Activated T-cell treated with anti-CD3 and anti-CD28 coated beads for 4 hours (primary cell): ENCODE data around the gene CBS.
"Not testable (repeated sequence)": the region's sequence is repeated elsewhere in the genome, so short reads cannot be mapped to it uniquely, and the experiment has no call there.

ENCODE experiments used
- DNase-seq: peaks from one replicate; pipeline ENCODE4 v3.0.0-alpha.2; 2020

CBS gene

DNA sequence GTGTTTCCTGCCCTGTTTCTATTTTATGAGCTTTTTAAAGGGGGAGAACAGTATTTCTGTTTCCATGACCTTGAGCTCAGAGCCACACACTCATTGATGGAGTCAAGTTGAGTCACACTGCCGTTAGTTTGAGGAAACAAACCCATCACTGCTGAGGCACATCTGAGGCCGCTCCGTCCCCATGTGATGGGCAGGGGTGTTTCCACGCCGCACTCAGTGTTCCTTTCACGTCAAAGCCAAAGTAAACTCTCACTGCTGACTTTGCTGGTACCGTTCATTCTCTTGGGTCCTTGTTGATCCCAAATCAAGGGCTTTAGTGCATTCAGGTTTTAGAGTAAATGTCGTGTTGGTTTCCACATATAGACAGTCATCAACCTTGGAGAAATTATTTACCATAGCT, 52.5 kb downstream of the CBS start:
- no peak for DNase-seq

DNA sequence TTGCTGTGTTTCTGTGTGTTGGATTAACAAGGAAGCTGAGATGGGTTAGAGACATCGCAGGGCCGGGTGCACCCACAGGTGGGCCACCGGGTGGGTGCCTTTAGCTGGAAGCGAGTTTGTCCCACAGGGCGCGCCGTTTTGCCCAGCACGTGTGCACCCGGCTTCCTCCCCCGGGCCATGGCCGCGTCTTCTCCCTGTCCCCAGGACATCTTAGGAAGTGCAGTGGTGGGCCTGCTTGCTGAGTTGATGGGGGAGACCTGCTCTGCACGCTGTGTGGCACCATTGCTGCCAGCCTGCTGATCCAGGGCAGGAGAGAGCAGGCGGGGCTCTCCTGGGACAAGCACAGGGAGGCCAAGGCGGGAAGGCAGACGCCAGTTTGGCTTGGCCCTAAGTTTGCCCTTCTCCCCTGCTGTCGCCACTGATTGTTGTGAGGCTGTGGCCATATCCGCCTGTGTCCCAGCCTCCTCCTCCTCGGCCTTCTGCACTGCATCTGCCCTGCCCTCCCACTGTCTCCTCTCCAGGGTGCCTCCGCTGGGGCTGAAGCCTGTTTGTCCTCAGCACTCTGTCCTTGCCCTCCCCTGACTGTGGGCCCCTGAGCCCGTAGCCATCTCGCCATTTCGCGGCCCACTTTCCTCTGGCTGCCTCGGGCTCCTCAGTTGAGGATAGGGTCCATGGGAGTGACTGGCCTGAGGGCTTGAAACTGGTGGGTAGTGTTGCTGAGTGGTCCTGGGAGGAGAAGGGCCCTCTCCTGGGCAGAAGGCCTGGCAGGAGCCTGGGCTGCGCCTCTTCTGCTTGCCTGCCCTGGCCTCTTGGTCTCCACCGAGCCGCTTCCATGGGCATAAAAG, 53.7 kb downstream of the CBS start:
- no peak for DNase-seq

DNA sequence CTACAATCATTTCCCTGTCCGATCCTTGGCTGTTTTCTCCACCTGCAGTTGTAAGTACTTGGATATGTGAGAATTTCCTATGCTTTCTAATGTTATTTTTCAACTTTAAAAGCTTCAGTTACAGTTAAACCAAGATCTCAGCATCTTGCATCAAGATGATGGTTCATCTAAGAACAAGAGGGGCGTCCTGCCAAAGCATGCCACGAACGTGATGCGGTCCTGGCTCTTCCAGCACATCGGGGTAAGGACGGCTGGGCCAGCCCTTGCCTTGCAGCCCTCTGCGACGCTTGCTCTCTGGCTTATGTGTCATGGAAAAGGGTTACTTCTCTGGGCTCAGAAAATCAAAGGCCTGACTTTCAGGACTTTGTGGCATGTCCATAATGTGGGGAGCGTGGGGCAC, 54.4 kb downstream of the CBS start:
- DNase-seq, result no peak

DNA sequence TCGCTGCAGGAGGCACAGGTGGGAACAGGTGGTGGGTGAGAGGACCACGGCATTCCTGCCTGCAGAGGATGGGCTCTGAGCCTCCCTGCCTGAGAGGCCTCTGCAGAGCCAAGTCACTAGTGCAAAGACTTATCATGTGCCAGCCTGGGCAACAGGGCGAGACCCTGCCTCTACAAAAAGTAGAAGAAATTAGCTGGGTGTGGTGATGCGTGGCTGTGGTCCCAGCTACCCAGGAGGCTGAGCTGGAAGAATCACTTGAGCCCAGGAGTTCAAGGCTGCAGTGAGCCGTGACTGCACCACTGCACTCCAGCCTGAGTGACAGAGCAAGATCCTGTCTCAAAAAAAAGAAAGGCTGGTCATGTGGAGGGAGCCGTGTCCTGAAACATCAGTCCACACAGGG, 54.9 kb downstream of the CBS start:
- no peak for DNase-seq

DNA sequence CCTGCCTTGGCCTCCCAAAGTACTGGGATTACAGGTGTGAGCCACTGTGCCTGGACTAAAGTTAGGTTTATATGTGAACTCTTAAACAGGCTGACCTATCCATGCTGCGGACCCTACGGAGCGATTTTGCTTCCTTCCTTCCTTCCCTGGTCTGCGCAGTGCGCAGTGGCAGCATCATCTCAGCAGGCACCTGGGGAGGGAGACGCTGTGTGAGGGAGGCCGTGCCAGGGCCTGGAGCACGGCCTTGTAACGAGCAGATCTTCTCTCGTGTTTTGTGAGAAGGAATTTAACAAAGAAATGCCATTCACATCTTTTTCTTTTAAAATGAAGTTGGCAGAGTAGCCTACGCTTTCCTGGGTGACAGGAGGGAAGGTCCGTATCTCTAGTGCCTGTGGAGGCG, 55.5 kb downstream of the CBS start:
- DNase-seq, result no peak

DNA sequence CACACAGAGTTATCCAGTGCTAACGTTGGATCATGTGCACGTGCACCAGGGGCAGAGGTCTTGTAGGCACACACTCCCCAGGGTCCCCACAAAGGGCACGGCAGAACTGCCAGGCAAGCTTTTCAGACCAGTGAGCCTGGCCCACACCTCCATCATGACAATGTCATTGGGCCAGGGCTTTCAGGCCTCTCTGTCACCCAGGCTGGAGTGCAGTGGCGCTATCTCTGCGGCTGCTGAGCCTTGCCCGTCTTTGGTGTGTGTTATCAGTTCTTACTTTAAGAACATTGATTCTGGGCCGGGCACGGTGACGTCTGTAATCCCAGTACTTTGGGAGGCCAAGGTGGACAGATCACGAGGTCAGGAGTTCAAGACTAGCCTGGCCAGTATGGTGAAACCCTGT, 57.1 kb downstream of the CBS start:
- no peak for DNase-seq

DNA sequence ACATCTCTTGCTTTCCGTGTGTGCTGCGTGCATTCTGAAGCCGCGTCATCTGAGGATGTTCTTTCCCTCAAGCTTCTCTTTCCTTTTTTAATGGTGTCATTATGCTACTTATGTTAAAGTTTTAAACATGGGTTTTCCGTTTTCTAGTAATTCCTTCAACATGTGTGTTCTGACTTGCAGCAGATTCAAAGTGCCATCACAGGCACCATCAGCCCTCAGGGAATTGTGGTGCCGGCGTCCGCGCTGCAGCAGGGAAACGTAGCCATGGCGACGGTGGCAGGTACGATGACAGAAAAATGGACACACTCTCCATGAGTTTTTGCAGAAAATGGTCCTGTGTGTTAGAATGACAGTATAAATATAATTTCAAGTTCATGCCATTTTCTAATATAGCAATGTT, 58.9 kb downstream of the CBS start:
- no peak for DNase-seq

DNA sequence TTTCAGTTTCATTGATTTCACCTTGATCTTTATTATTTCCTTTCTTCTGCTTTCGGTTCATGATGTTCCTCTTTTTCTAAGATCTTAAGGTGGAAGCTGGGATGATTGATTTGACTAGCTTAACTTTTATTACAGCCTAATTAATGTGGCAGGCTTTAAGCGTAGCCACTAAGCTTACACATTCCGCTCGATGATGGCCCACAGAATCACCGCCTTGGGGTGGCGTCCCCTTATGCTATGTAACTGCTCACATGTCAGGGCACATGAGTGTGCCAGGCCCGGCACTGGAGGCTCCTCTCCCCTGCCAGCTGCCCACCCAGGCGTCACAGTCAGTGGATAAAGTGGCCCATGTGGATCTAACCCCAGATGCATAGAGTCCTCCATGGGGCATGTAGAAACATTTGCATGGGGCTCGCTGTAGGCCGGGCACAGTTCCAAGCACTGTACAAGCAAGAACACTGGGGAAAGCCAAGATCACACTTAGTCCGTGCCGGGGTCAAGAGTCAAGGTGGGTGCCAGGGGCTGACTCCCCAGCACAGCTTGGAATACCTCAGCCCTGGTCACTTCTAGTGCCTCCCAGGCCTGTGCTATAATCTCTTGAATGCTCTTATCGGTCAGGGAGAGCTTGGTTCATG, 59.6 kb downstream of the CBS start:
- no peak for DNase-seq

DNA sequence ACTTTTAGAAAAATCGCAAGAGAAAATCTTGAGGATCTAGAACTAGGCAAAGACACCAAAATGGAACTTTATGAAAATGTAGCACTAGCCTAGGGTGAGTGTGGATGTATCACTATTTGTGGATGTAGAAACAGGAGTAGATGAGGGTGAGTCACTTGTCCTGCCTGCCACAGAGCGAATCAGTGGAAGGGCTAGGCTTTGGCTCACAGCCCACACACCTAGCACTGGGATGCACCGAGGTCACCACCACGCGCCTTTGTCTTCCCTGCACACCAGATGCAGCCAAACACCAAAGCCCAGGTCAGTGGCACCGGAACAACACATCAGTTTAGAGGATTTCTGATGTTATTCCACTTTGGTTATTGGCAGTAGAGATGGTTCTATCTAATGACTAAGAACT, 63.0 kb downstream of the CBS start:
- no peak for DNase-seq

DNA sequence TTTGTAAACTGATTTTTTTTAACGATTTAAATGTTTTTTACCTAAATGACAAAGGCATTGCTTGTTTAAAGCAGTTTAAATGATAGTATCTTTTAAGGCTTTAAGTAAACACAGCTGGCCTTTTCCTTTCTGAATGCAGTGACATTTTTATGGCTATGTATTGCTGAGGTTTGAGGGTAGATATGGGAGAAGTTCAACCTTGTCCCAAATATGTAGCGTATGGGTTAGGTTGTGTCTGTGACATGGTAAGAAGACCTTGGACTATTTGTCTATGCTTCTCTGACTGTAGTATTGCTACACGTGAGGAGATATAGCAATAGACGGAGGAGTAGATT, 68.8 kb downstream of the CBS start:
- DNase-seq, result no peak

DNA sequence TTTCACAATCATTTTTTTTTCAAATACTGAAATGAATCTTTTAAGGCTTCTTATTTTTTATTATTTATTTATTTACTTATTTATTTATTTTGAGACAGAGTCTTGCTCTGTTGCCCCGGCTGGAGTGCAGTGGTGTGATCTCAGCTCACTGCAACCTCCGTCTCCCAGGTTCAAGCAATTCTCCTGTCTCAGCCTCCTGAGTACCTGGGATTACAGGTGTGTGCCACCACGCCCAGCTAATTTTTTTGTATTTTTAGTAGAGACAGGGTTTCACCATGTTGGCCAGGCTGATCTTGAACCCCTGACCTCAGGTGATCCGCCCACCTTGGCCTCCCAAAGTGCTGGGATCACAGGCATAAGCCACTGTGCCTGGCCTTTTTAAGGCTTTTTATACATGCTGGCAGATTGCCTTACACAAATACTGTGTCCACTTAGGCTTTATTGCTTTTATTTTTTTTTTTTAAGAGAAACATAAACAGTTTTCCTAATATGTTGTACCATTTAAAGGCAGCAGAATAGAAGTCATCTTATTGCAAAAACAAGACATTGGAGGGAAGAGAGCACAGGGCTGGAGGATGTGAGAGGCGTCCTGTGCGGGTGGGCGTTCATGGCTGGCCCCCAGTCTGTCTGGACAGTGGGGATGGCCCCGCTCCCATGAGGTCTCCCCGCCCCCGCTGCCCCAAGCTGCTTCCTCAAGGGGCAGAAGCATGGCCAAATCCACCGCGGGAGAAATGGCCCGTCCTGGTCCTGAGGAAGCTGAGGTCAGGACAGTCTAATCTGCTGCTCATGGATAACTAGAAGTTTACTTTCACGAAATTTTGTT, 69.4 kb downstream of the CBS start:
- DNase-seq, result not testable (repeated sequence)

DNA sequence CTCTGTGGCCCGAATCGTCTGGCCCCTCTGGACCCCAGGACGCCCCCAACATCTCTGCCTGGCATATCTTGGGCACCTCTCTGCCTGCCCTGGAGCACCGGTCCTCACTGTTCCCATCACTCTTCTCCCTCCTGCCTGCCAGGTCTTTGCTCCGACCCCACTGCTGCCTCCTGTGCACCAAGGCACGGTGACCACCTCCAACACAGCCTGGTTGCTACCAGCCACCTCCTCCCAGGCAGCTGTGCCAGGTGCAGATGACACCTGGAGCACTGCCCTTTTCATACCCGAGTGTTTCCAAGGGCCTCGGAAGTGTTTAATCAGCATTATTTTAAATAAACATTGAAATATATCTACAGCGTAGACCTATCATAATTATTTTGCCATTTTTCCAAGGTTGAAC, 70.0 kb downstream of the CBS start:
- DNase-seq, result no peak

DNA sequence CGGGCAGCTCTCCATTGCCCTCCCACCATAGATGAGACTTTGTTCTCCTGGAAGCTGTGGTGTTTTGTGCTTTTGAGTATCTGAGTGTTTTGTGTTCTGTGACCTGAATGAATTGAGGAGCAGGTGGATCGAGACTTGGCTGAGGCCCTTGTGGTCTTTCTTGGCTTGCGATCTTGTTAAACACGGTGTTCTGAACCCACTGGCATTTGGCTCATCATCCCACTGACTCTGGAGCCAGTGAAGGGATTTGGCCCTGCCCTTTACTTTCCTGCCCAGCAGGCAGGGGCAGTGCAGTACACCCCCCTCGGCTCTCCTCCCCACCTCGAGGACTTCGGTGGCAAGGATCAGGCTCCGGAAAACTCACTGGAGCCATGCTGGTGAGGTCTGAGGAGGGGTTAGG, 70.7 kb downstream of the CBS start:
- DNase-seq, result no peak
